Activated B cell treated with CpG ODN at 0.5 μM for 24 hours (primary cell): Measurements from ENCODE around the gene PGBD5. TPM values are rescaled to one million over a fixed set of nuclear protein-coding genes. Genes with fewer than 3 reads are reported as not detected.
A peak's percentile ranks its signal among the peaks of the same experiment; 100 is the strongest.

ENCODE experiments used
- ATAC-seq: fragments of 200-7000 bp; cut with Tn5 transposase; one replicate; pipeline ENCODE4 v1.10.0; 2021; ENCODE audit warnings: low read depth, mild to moderate bottlenecking, moderate library complexity
- CTCF ChIA-PET: fragments of 350-600 bp; sonication (Branson Sonifier 250); formaldehyde crosslinking; loops from one replicate; lab custom pipeline; 2021; ENCODE audit warnings: antibody characterized with exemption; lab: Charles Lee
- POLR2A ChIA-PET: fragments of 350-600 bp; sonication (Branson Sonifier 250); formaldehyde crosslinking; loops from one replicate; lab custom pipeline; 2021; ENCODE audit warnings: antibody characterized with exemption; lab: Charles Lee
- DNase-seq: peaks from one replicate; pipeline ENCODE4 v3.0.0; 2022
- H3K27ac Mint-ChIP-seq: one replicate; pipeline ENCODE4 v1.8.0; 2020; ENCODE audit warnings: mixed read lengths
- H3K27me3 Mint-ChIP-seq: one replicate; pipeline ENCODE4 v1.8.0; 2021; ENCODE audit warnings: mixed read lengths
- H3K36me3 Mint-ChIP-seq: one replicate; pipeline ENCODE4 v1.8.0; 2021; ENCODE audit warnings: low read depth, mixed read lengths
- H3K4me1 Mint-ChIP-seq: one replicate; pipeline ENCODE4 v1.8.0; 2021; ENCODE audit warnings: mixed read lengths
- H3K4me3 Mint-ChIP-seq: one replicate; pipeline ENCODE4 v1.8.0; 2020; ENCODE audit warnings: mild to moderate bottlenecking, mixed read lengths
- H3K9me3 Mint-ChIP-seq: one replicate; pipeline ENCODE4 v1.8.0; 2020; ENCODE audit warnings: mixed read lengths
- intact Hi-C: fragments of 100-400 bp; cut with micrococcal nuclease; formaldehyde crosslinking; loops from one replicate; pipeline ENCODE4 v1.15.1; 2024
- total RNA-seq: library from RNA; stranded (reverse); gene quantifications from 2 replicates; pipeline ENCODE4 v1.2.3, GENCODE V29; 2022
- TF ChIP-seq, protein P1 (sequence below): fragments of 200-600 bp; IDR thresholded peaks from one replicate; pipeline ENCODE4 v1.8.0; 2022; ENCODE audit warnings: antibody characterized with exemption, mild to moderate bottlenecking

PGBD5 gene
- total RNA-seq, 1 donor from 2014 or later, result not detected

DNA sequence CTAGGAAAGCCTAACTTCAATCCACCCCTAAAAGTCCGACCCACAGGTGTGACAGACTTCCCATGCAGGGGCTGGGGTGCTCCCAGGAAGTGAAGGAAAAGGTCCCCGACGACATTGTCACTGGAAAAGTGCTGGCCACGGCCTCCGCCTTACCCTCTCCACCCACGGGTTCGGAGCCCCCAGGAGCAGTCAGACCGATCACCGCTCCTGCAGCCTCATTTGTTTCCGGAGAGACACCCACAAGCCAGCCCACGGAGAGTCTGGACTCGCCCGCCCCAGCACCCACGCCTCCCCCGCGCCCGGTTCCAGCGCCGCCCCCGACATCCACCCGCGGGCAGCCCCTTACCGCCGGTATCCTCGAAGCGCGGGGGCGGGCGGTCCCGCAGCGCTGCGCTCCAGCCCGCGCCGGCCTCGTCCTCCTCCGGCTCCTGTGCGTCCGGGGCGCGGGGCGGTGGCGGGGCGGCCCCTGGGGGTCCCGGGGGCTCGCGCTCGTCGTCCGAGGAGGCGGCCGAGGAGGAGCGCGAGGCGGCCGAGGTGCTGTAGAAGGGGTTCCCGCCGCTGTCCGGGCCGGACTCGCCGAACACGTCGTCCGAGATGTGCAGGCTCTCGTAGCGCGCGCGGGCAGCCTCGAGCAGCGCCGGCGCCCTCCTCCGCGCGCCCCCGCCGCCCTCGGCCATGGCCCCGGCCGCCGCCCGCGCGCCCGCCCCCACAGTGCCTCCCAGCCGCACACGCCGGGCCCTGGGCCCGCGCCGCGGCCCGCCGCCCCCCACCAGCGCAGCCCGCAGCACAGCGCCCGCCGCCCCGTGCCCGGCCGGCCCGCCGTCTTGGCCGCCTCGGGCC lies 660 bp downstream of the PGBD5 start:
- intact Hi-C loops, result loop anchor here (10.0 kb wide), 1 partner anchor 739 kb away; the partner anchor contains the start of gene TRIM67
- Mint-ChIP-seq H3K9me3 (peaks cover 1% of the 10 kb centered on the region), H3K27me3 (peaks cover 64% of the 10 kb centered on the region), H3K27ac (no peak overlapping the region), H3K4me1 (peaks cover 12% of the 10 kb centered on the region), H3K36me3 (no peaks in the 10 kb centered on the region), H3K4me3 (peak overlapping the region; percentile 68)
- DNase-seq (no peak), ATAC-seq (no peak)
- POLR2A ChIA-PET, result no interaction called here
- CTCF ChIA-PET, result no interaction called here
- TF ChIP-seq, protein P1, sequence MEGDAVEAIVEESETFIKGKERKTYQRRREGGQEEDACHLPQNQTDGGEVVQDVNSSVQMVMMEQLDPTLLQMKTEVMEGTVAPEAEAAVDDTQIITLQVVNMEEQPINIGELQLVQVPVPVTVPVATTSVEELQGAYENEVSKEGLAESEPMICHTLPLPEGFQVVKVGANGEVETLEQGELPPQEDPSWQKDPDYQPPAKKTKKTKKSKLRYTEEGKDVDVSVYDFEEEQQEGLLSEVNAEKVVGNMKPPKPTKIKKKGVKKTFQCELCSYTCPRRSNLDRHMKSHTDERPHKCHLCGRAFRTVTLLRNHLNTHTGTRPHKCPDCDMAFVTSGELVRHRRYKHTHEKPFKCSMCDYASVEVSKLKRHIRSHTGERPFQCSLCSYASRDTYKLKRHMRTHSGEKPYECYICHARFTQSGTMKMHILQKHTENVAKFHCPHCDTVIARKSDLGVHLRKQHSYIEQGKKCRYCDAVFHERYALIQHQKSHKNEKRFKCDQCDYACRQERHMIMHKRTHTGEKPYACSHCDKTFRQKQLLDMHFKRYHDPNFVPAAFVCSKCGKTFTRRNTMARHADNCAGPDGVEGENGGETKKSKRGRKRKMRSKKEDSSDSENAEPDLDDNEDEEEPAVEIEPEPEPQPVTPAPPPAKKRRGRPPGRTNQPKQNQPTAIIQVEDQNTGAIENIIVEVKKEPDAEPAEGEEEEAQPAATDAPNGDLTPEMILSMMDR, result no peak

- Mint-ChIP-seq H3K9me3 (peaks cover 7% of the 10 kb centered on the region), H3K27me3 (peaks cover 63% of the 10 kb centered on the region), H3K27ac (no peak overlapping the region), H3K36me3 (no peaks in the 10 kb centered on the region), H3K4me3 (peak overlapping the region; percentile 68), H3K4me1 (peaks cover 12% of the 10 kb centered on the region)
- TF ChIP-seq, protein P1, result no peak
- CTCF ChIA-PET, result no interaction called here
- ATAC-seq, result no peak
- intact Hi-C loops, result loop anchor here (10.0 kb wide), 1 partner anchor 740 kb away; the partner anchor contains the start of gene TRIM67
- DNase-seq, result no peak
- POLR2A ChIA-PET, result no interaction called here
Measured at GRCh38 chr1:230424391-230425251, 1.5 kb downstream of the PGBD5 start.

GRCh38 chr1:230423951-230424350 lies 2.2 kb downstream of the PGBD5 start:
- ATAC-seq (no peak), DNase-seq (no peak)
- no peak overlapping the region for H3K27ac Mint-ChIP-seq
- H3K9me3 Mint-ChIP-seq, result peaks cover 7% of the 10 kb centered on the region
- H3K4me1 Mint-ChIP-seq, result peaks cover 12% of the 10 kb centered on the region
- intact Hi-C loops, result loop anchor here (10.0 kb wide), 1 partner anchor 741 kb away; the partner anchor contains the start of gene TRIM67
- H3K27me3 Mint-ChIP-seq, result peaks cover 60% of the 10 kb centered on the region
- TF ChIP-seq, protein P1, result no peak
- ChIA-PET CTCF (no interaction called here), POLR2A (no interaction called here)
- H3K36me3 Mint-ChIP-seq, result no peaks in the 10 kb centered on the region
- H3K4me3 Mint-ChIP-seq, result peak overlapping the region; percentile 12

GRCh38 chr1:230423261-230423660 lies 2.9 kb downstream of the PGBD5 start:
- no peak for DNase-seq
- peaks cover 59% of the 10 kb centered on the region for H3K27me3 Mint-ChIP-seq
- H3K9me3 Mint-ChIP-seq, result peaks cover 7% of the 10 kb centered on the region
- CTCF ChIA-PET, result no interaction called here
- H3K27ac Mint-ChIP-seq, result no peak overlapping the region
- intact Hi-C loops, result loop anchor here (10.0 kb wide), 1 partner anchor 742 kb away; the partner anchor contains the start of gene TRIM67
- H3K4me1 Mint-ChIP-seq, result peaks cover 12% of the 10 kb centered on the region
- no peak overlapping the region for H3K4me3 Mint-ChIP-seq
- POLR2A ChIA-PET, result no interaction called here
- TF ChIP-seq, protein P1, result no peak
- ATAC-seq, result no peak
- no peaks in the 10 kb centered on the region for H3K36me3 Mint-ChIP-seq
